Measurements from ENCODE around the gene POLR2E.

Gene POLR2E

DNA sequence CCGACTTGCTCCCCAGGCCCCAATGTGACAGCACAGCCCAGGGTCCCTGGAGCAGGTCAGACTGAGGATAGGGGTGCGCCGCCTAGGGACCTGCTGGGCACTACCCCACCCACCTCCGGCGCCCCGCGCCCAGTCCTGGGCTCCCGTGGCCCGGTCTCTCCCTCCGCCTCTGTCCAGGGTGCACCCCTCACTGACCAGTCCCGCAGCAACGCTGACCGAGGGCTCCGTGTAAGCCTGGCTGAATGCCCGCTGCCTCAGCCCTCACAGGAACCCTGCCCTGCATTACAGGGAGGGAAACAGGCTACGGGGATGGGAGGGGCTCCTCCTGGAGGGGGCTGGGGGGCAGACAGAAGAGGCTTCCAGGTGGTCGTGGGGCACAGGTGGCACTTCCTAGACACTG, 40.3 kb upstream of the POLR2E start:
- no peak for TF ChIP-seq EZH2phosphoT487 (IDR thresholded peaks at IDR 0.05; ENCODE audit: borderline replicate concordance)
- TF ChIP-seq, protein P1, sequence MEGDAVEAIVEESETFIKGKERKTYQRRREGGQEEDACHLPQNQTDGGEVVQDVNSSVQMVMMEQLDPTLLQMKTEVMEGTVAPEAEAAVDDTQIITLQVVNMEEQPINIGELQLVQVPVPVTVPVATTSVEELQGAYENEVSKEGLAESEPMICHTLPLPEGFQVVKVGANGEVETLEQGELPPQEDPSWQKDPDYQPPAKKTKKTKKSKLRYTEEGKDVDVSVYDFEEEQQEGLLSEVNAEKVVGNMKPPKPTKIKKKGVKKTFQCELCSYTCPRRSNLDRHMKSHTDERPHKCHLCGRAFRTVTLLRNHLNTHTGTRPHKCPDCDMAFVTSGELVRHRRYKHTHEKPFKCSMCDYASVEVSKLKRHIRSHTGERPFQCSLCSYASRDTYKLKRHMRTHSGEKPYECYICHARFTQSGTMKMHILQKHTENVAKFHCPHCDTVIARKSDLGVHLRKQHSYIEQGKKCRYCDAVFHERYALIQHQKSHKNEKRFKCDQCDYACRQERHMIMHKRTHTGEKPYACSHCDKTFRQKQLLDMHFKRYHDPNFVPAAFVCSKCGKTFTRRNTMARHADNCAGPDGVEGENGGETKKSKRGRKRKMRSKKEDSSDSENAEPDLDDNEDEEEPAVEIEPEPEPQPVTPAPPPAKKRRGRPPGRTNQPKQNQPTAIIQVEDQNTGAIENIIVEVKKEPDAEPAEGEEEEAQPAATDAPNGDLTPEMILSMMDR (conservative IDR thresholded peaks at IDR 0.05; ENCODE audit: low read length): no peak
- H3K9me2 ChIP-seq (replicated peaks; ENCODE audit: low read depth, low read length): no peaks in the 10 kb centered on the region
- H2AFZ ChIP-seq (ENCODE audit: low read length): no peak overlapping the region
- no peaks in the 10 kb centered on the region for H3K9me3 ChIP-seq (ENCODE audit: insufficient read depth, low read depth, low read length)
- no peak overlapping the region for H3K4me3 ChIP-seq (ENCODE audit: low read length, poor library complexity, severe bottlenecking)
- no peaks in the 10 kb centered on the region for H3F3A ChIP-seq (ENCODE audit: low read depth)
- H3K79me2 ChIP-seq (ENCODE audit: insufficient read depth, low read length): peaks cover 22% of the 10 kb centered on the region; the same call in 1 of the 2 replicates
- H3K9ac ChIP-seq (ENCODE audit: low read depth, low read length, poor library complexity, severe bottlenecking): no peak overlapping the region
- peaks cover 3% of the 10 kb centered on the region; the same call in 1 of the 2 replicates for H3K36me3 ChIP-seq (ENCODE audit: insufficient read depth, low read length)
- peaks cover 11% of the 10 kb centered on the region for H4K20me1 ChIP-seq (ENCODE audit: insufficient read depth, low read length, poor library complexity, severe bottlenecking)
- H3K27me3 ChIP-seq (ENCODE audit: insufficient read depth, low read length, poor library complexity, severe bottlenecking): no peaks in the 10 kb centered on the region
- peaks cover 31% of the 10 kb centered on the region for H3K4me1 ChIP-seq (ENCODE audit: insufficient read depth, low read length, poor library complexity, severe bottlenecking)
- H3K4me2 ChIP-seq (ENCODE audit: low read depth, low read length, poor library complexity, severe bottlenecking): no peak overlapping the region

DNA sequence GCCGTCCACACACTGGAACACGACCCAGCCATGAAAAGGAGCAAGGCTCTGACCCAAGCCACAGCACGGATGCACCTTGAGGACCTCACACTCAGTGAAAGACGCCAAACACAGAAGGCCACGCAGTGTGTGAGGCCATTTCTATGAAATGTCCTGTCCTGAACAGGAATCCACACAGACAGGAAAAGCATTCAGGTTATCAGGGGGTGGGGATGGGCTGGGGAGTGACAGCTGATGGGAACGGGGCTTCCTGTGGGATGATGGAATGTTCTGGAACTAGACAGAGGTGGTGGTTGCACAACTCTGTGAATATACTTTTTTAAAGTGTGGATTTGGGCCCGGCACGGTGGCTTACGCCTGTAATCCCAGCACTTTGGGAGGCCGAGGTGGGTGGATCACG, 39.3 kb upstream of the POLR2E start:
- Histone ChIP-seq H3K79me2 (ENCODE audit: insufficient read depth, low read length) (peaks cover 32% of the 10 kb centered on the region), H3K4me3 (ENCODE audit: low read length, poor library complexity, severe bottlenecking) (no peak overlapping the region)

GRCh38 chr19:1133471-1133929, 38.3 kb upstream of the POLR2E start:
- peaks cover 11% of the 10 kb centered on the region for H4K20me1 ChIP-seq (ENCODE audit: insufficient read depth, low read length, poor library complexity, severe bottlenecking)
- no peaks in the 10 kb centered on the region for H3K27me3 ChIP-seq (ENCODE audit: insufficient read depth, low read length, poor library complexity, severe bottlenecking)
- TF ChIP-seq, protein P1 (conservative IDR thresholded peaks at IDR 0.05; ENCODE audit: low read length): no peak
- no peak for TF ChIP-seq EZH2phosphoT487 (IDR thresholded peaks at IDR 0.05; ENCODE audit: borderline replicate concordance)
- no peak overlapping the region for H3K4me3 ChIP-seq (ENCODE audit: low read length, poor library complexity, severe bottlenecking)
- H2AFZ ChIP-seq (ENCODE audit: low read length): no peak overlapping the region
- H3K9me2 ChIP-seq (replicated peaks; ENCODE audit: low read depth, low read length): no peaks in the 10 kb centered on the region
- peaks cover 3% of the 10 kb centered on the region; the same call in 1 of the 2 replicates for H3K36me3 ChIP-seq (ENCODE audit: insufficient read depth, low read length)
- H3K4me1 ChIP-seq (ENCODE audit: insufficient read depth, low read length, poor library complexity, severe bottlenecking): peaks cover 34% of the 10 kb centered on the region
- H3K79me2 ChIP-seq (ENCODE audit: insufficient read depth, low read length): peaks cover 41% of the 10 kb centered on the region
- no peaks in the 10 kb centered on the region for H3K9me3 ChIP-seq (ENCODE audit: insufficient read depth, low read depth, low read length)
- peak overlapping the region; percentile 97 for H3K4me2 ChIP-seq (ENCODE audit: low read depth, low read length, poor library complexity, severe bottlenecking)
- H3F3A ChIP-seq (ENCODE audit: low read depth): no peaks in the 10 kb centered on the region
- H3K9ac ChIP-seq (ENCODE audit: low read depth, low read length, poor library complexity, severe bottlenecking): no peak overlapping the region

More for the DNA sequence above, 39.3 kb upstream of the POLR2E start:
- Histone ChIP-seq H3K36me3 (ENCODE audit: insufficient read depth, low read length) (peaks cover 3% of the 10 kb centered on the region; the same call in 1 of the 2 replicates), H3F3A (ENCODE audit: low read depth) (no peaks in the 10 kb centered on the region), H3K9me2 (replicated peaks; ENCODE audit: low read depth, low read length) (no peaks in the 10 kb centered on the region), H3K9ac (ENCODE audit: low read depth, low read length, poor library complexity, severe bottlenecking) (no peak overlapping the region), H3K27me3 (ENCODE audit: insufficient read depth, low read length, poor library complexity, severe bottlenecking) (no peaks in the 10 kb centered on the region), H3K4me2 (ENCODE audit: low read depth, low read length, poor library complexity, severe bottlenecking) (no peak overlapping the region), H3K4me1 (ENCODE audit: insufficient read depth, low read length, poor library complexity, severe bottlenecking) (peaks cover 34% of the 10 kb centered on the region), H3K9me3 (ENCODE audit: insufficient read depth, low read depth, low read length) (no peaks in the 10 kb centered on the region), H2AFZ (ENCODE audit: low read length) (no peak overlapping the region), H4K20me1 (ENCODE audit: insufficient read depth, low read length, poor library complexity, severe bottlenecking) (peaks cover 11% of the 10 kb centered on the region)
- no peak for TF ChIP-seq EZH2phosphoT487 (IDR thresholded peaks at IDR 0.05; ENCODE audit: borderline replicate concordance)
- TF ChIP-seq, protein P1 (conservative IDR thresholded peaks at IDR 0.05; ENCODE audit: low read length): no peak

All from Loucy (cell line).